Upper lobe of left lung (tissue), 6 donors: ENCODE measurements around the gene BTBD9. TPM values are rescaled to one million over a fixed set of nuclear protein-coding genes. Genes with fewer than 3 reads are reported as not detected.
"Not testable (repeated sequence)": the region's sequence is repeated elsewhere in the genome, so short reads cannot be mapped to it uniquely, and the experiment has no call there.

Experiments
- ATAC-seq, 2 donors: fragments of 200-7000 bp; cut with Tn5 transposase; one replicate each; pipeline ENCODE4 v1.9.1; 2022; ENCODE audit warnings: mild to moderate bottlenecking in 2 of 2, moderate library complexity in 2 of 2; ENCODE audit not compliant: low FRiP score in 2 of 2
- DNase-seq, 2 donors: peaks; one replicate each; pipeline ENCODE4 v3.0.0-alpha.2; 2019 to 2020
- H3K27ac ChIP-seq, 4 donors: fragments of 200-600 bp; sonication (generic); one replicate each; pipeline ENCODE4 v1.5.1; 2016 to 2019
- H3K27me3 ChIP-seq, 4 donors: fragments of 200-600 bp; sonication (generic); one replicate each; pipeline ENCODE4 v1.5.1; 2017 to 2019
- H3K36me3 ChIP-seq, 4 donors: fragments of 200-600 bp; sonication (generic); one replicate each; pipeline ENCODE4 v1.5.1; 2016 to 2019
- H3K4me1 ChIP-seq, 4 donors: fragments of 200-600 bp; sonication (generic); one replicate each; pipeline ENCODE4 v1.5.1; 2018 to 2019
- H3K4me3 ChIP-seq, 4 donors: fragments of 200-600 bp; sonication (generic); one replicate each; pipeline ENCODE4 v1.5.1; 2017 to 2019; ENCODE audit warnings: mild to moderate bottlenecking in 2 of 4, moderate library complexity in 1 of 4
- H3K9me3 ChIP-seq, 4 donors: fragments of 200-600 bp; sonication (generic); one replicate each; pipeline ENCODE4 v1.5.1; 2018 to 2019
- EP300 ChIP-seq, 4 donors: sonication (generic); formaldehyde crosslinking; IDR thresholded peaks; one replicate each; pipeline ENCODE4 v1.5.1; 2017; ENCODE audit warnings: antibody characterized with exemption in 4 of 4, control low read depth in 2 of 4
- POLR2A ChIP-seq, 4 donors: fragments of 450-650 bp; IDR thresholded peaks; one replicate each; pipeline ENCODE4 v1.5.1; 2016 to 2017; ENCODE audit warnings: antibody characterized with exemption in 4 of 4, mild to moderate bottlenecking in 2 of 4
- POLR2AphosphoS5 ChIP-seq, 2 donors: sonication (generic); formaldehyde crosslinking; IDR thresholded peaks; one replicate each; pipeline ENCODE4 v1.5.1; 2017; ENCODE audit warnings: antibody characterized with exemption in 2 of 2
- WGBS, 2 donors: methylation state at CpG; one replicate each; pipeline ENCODE4 v1.1.5; 2017 to 2018; 5-methylcytosine and 5-hydroxymethylcytosine counted together
- total RNA-seq, 6 donors: library from RNA; depleted of rRNA in 4 of 6; stranded (reverse); fragments of >200 nt in 4 of 6; gene quantifications; one replicate each; pipeline versions ENCODE4 v1.1.0 to v1.2.1, GENCODE V29; 2016 to 2021
- TF ChIP-seq, protein P1 (sequence below), 6 experiments: fragments of 450-650 bp in 4 of 6; fragments of 200-600 bp in 2 of 6; sonication (generic) in 2 of 6; IDR thresholded peaks; one replicate each; pipeline ENCODE4 v1.5.1; 2016 to 2019; ENCODE audit warnings: antibody characterized with exemption in 6 of 6
- donor health status: DM: no; HTN: no; CAD: no; lungs with moderate emphysema.
- donor health status: DM: no; HTN: yes; CAD: no; lungs with severe emphysema.

BTBD9 gene
- total RNA-seq, 6 donors from 2014 or later = 18.2 to 60.8 (median 44.9) TPM

DNA sequence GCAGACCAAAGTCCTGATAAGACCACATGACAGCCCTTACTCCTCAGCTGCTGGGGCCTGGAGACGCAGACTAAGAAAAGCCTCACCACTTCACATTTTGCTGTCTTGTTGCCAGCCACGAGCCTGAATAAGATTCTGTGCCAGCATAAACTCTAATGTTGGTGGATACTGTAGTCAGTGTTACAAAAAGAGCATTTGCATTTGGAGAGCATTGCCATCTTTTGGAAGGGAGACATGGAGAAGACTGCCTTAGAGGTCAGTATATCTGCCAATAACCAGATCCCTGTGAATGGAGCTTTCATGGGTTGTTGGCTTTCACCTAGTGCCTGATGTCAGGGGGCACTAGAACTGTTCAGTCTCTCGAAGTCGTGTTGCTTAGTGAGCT is 505.0 kb downstream of the BTBD9 start:
- Histone ChIP-seq H3K4me1 (peaks cover 0 to 5% (median 0%) of the 10 kb centered on the region in 4 donors), H3K4me3 (no peak overlapping the region), H3K9me3 (no peaks in the 10 kb centered on the region), H3K27me3 (no peaks in the 10 kb centered on the region), H3K36me3 (no peaks in the 10 kb centered on the region), H3K27ac (no peak overlapping the region)
- 70 to 76% methylated on average over 4 of the region's 4 CpGs for WGBS, 2 donors
- TF ChIP-seq, protein P1, sequence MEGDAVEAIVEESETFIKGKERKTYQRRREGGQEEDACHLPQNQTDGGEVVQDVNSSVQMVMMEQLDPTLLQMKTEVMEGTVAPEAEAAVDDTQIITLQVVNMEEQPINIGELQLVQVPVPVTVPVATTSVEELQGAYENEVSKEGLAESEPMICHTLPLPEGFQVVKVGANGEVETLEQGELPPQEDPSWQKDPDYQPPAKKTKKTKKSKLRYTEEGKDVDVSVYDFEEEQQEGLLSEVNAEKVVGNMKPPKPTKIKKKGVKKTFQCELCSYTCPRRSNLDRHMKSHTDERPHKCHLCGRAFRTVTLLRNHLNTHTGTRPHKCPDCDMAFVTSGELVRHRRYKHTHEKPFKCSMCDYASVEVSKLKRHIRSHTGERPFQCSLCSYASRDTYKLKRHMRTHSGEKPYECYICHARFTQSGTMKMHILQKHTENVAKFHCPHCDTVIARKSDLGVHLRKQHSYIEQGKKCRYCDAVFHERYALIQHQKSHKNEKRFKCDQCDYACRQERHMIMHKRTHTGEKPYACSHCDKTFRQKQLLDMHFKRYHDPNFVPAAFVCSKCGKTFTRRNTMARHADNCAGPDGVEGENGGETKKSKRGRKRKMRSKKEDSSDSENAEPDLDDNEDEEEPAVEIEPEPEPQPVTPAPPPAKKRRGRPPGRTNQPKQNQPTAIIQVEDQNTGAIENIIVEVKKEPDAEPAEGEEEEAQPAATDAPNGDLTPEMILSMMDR (IDR thresholded peaks at IDR 0.05) = no peak
- no peak for TF ChIP-seq POLR2A (IDR thresholded peaks at IDR 0.05)
- TF ChIP-seq POLR2AphosphoS5 (IDR thresholded peaks at IDR 0.05) = no peak
- no peak for TF ChIP-seq EP300 (IDR thresholded peaks at IDR 0.05)
- ATAC-seq (no peak), DNase-seq (no peak)

DNA sequence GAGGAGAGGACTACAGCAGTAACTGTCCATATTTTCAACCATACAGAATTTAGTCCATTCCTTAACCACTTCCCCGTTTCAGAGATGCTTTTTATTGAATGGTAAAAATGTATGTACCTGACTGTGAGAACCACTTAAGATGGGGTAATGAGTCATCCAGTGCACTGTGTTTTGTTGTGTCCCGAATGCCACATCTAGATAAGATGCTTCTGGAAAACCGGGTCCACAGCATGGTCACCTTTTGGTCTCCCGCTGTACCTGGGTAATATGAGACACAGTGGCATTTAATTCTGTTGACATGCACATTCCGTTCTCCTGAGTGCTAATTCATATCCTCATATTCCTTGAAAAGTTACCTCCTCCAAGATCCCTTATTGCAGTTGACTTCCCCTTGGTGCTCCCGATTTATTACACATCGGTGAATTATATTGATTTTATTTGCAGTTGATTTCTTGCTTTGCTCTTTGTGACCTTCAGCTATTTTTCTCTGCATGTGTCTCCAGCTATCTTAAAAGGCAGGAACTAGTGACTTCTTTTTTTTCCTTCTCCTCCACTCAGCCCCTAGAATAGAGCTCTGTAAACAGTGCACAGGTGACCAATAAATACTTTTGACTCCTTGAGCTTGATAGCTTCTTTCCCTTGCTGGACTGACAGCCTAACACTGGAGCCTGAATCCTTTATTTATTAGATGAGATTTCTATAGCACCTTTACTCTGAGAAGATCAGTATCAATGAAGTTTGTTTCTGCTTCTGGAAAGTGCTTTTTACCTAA is 505.6 kb downstream of the BTBD9 start:
- Histone ChIP-seq H3K4me1 (peaks cover 0 to 5% (median 0%) of the 10 kb centered on the region in 4 donors), H3K27me3 (no peaks in the 10 kb centered on the region), H3K36me3 (no peaks in the 10 kb centered on the region), H3K9me3 (no peaks in the 10 kb centered on the region), H3K27ac (no peak overlapping the region), H3K4me3 (no peak overlapping the region)
- DNase-seq = no peak
- WGBS, 2 donors = 75 to 78% methylated on average over 7 of the region's 7 CpGs
- ATAC-seq = peak in 1 of 2 donors; percentile 37
- TF ChIP-seq, protein P1 (IDR thresholded peaks at IDR 0.05) = no peak
- TF ChIP-seq POLR2A (IDR thresholded peaks at IDR 0.05) = no peak
- no peak for TF ChIP-seq EP300 (IDR thresholded peaks at IDR 0.05)
- no peak for TF ChIP-seq POLR2AphosphoS5 (IDR thresholded peaks at IDR 0.05)

DNA sequence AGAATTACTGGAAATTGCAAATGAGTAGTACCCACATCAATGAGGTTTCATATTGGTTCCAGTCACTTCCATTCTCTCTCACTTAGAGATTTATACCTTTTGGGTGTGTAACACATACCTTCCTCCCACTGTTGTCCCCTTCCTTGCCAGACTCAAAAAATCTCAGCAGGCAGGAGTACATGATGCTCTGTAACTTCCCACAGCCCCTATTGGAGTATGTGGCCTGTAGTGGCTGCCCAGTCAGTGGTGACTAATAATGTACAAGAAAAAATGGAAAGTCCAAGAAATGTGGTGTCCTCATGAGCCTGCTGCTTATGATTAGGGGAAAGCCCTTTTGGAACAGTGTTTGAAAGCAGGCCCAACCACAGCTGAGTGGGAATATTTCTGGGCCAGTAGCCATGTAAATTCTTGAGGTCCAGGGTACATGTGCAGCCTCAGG is 508.2 kb downstream of the BTBD9 start:
- Histone ChIP-seq H3K27ac (no peak overlapping the region), H3K4me3 (no peak overlapping the region), H3K4me1 (peaks cover 0 to 5% (median 0%) of the 10 kb centered on the region in 4 donors), H3K9me3 (no peaks in the 10 kb centered on the region), H3K36me3 (no peaks in the 10 kb centered on the region), H3K27me3 (no peaks in the 10 kb centered on the region)
- DNase-seq (no peak), ATAC-seq (peak; percentile 64 to 91)
- TF ChIP-seq POLR2A (IDR thresholded peaks at IDR 0.05) (no peak), POLR2AphosphoS5 (IDR thresholded peaks at IDR 0.05) (no peak), EP300 (IDR thresholded peaks at IDR 0.05) (no peak)
- TF ChIP-seq, protein P1 (IDR thresholded peaks at IDR 0.05) = no peak

DNA sequence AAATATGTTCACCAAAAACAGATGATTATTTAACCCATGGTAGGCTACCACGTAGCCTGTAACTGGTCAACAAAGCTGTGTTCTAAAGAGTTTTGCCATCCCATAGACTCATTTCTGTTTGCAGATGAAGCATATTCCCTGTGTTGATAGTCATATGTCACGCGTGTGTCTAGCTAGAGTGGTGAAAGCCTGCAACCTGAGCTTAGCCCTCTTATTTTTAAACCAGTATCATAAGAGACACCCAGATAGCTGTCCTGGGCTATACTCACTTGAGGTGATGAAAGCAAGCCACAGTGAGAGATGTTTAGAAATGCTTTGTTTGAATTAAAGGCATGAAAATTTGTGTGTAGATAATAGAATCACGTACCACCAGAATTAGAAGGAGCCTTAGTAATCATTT is 512.4 kb downstream of the BTBD9 start:
- DNase-seq = no peak
- no peak for ATAC-seq
- Histone ChIP-seq H3K4me3 (no peak overlapping the region), H3K27me3 (no peaks in the 10 kb centered on the region), H3K4me1 (peaks cover 0 to 5% (median 0%) of the 10 kb centered on the region in 4 donors), H3K9me3 (no peaks in the 10 kb centered on the region), H3K27ac (no peak overlapping the region), H3K36me3 (peaks cover 0 to 16% (median 10%) of the 10 kb centered on the region in 4 donors)
- WGBS, 2 donors = 96 to 99% methylated on average over 4 of the region's 4 CpGs
- TF ChIP-seq EP300 (IDR thresholded peaks at IDR 0.05) (no peak), POLR2AphosphoS5 (IDR thresholded peaks at IDR 0.05) (no peak), POLR2A (IDR thresholded peaks at IDR 0.05) (no peak)
- TF ChIP-seq, protein P1 (IDR thresholded peaks at IDR 0.05) = no peak

DNA sequence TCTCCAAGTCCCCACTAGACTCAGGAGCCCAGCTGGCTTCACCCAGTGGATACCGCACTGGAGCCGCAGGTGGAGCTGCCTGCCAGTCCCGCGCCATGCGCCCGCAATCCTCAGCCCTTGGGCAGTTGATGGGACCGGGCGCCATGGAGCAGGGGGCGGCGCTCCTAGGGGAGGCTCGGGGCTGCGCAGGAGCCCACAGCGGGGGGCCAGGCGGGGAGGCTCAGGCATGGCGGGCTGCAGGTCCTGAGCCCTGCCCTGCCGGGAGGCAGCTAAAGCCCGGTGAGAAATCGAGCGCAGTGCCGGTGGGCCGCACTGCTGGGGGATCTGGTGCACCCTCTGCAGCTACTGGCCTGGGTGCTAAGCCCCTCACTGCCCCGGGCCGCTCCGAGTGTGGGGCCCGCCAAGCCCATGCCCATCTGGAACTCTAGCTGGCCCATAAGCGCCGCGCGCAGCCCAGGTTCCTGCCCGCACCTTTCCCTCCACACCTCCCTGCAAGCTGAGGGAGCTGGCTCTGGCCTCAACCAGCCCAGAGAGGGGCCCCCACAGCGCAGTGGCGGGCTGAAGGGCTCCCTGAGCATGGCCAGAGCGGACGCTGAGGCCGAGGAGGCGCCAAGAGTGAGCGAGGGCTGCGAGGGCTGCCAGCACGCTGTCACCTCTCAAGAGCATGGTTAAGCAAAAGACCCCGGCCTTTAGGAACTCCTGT is 515.4 kb downstream of the BTBD9 start:
- H3K27me3 ChIP-seq, ATAC-seq, H3K4me3 ChIP-seq, H3K9me3 ChIP-seq, H3K4me1 ChIP-seq, H3K27ac ChIP-seq: not testable (repeated sequence)
- H3K36me3 ChIP-seq = peaks cover 0 to 31% (median 14%) of the 10 kb centered on the region in 4 donors
- peak in 1 of 2 donors; percentile 75 for DNase-seq
- WGBS, 2 donors = 97 to 100% methylated on average over 24 to 25 of the region's 40 CpGs
